ENCODE data around the gene GLG1.

The GLG1 gene

DNA sequence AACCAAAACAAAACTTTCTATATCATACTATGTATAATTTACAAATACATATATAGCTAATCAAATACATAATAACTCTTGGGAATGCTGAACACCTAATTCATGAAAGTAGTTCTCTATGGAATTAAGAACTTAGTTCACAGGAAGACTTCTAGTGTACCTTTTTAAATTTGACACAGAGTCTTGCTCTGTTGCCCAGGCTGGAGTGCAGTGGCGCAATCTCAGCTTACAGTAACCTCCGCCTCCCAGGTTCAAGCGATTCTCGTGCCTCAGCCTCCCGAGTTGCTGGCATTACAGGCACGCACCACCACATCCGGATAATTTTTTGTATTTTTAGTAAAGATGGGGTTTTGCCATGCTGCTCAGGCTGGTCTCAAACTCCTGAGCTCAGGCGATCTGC, 35.1 kb upstream of the GLG1 start:
- TF ChIP-seq EZH2 (IDR thresholded peaks at IDR 0.05; ENCODE audit: borderline replicate concordance, low read depth, low read length, severe bottlenecking) = no peak
- TF ChIP-seq, protein P1, sequence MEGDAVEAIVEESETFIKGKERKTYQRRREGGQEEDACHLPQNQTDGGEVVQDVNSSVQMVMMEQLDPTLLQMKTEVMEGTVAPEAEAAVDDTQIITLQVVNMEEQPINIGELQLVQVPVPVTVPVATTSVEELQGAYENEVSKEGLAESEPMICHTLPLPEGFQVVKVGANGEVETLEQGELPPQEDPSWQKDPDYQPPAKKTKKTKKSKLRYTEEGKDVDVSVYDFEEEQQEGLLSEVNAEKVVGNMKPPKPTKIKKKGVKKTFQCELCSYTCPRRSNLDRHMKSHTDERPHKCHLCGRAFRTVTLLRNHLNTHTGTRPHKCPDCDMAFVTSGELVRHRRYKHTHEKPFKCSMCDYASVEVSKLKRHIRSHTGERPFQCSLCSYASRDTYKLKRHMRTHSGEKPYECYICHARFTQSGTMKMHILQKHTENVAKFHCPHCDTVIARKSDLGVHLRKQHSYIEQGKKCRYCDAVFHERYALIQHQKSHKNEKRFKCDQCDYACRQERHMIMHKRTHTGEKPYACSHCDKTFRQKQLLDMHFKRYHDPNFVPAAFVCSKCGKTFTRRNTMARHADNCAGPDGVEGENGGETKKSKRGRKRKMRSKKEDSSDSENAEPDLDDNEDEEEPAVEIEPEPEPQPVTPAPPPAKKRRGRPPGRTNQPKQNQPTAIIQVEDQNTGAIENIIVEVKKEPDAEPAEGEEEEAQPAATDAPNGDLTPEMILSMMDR (IDR thresholded peaks at IDR 0.05; ENCODE audit: borderline replicate concordance, extremely low read depth, low read length, poor library complexity, severe bottlenecking) = no peak
- Histone ChIP-seq H3K4me3 (ENCODE audit: low read depth in 1 of 2, low read length in 2 of 2) (no peak overlapping the region), H3K79me2 (ENCODE audit: insufficient read depth, low read length) (peaks cover 66% of the 10 kb centered on the region), H3K9me3 (ENCODE audit: insufficient read depth, low read length, severe bottlenecking) (no peaks in the 10 kb centered on the region), H3K27ac (ENCODE audit: low read length) (no peak overlapping the region), H3K4me2 (ENCODE audit: insufficient read depth, low read length) (no peak overlapping the region), H3K9ac (ENCODE audit: low read depth, low read length) (no peak overlapping the region), H3K4me1 (ENCODE audit: insufficient read depth, low read length) (no peaks in the 10 kb centered on the region), H2AFZ (ENCODE audit: low read depth, low read length) (no peak overlapping the region), H4K20me1 (ENCODE audit: insufficient read depth, low read length) (peaks cover 34% of the 10 kb centered on the region), H3K27me3 (ENCODE audit: insufficient read depth, low read length, poor library complexity) (no peaks in the 10 kb centered on the region), H3K36me3 (ENCODE audit: insufficient read depth, low read length) (peaks cover 98% of the 10 kb centered on the region)
- DNase-seq (no peak), ATAC-seq (ENCODE audit: insufficient read depth, low read depth) (no peak)

- Histone ChIP-seq H4K20me1 (ENCODE audit: insufficient read depth, low read length) (peaks cover 28% of the 10 kb centered on the region), H3K9ac (ENCODE audit: low read depth, low read length) (no peak overlapping the region), H3K36me3 (ENCODE audit: insufficient read depth, low read length) (peaks cover 98% of the 10 kb centered on the region), H3K27me3 (ENCODE audit: insufficient read depth, low read length, poor library complexity) (no peaks in the 10 kb centered on the region), H2AFZ (ENCODE audit: low read depth, low read length) (no peak overlapping the region), H3K27ac (ENCODE audit: low read length) (no peak overlapping the region), H3K79me2 (ENCODE audit: insufficient read depth, low read length) (peaks cover 57% of the 10 kb centered on the region), H3K4me3 (ENCODE audit: low read depth in 1 of 2, low read length in 2 of 2) (no peak overlapping the region), H3K9me3 (ENCODE audit: insufficient read depth, low read length, severe bottlenecking) (no peaks in the 10 kb centered on the region), H3K4me1 (ENCODE audit: insufficient read depth, low read length) (no peaks in the 10 kb centered on the region), H3K4me2 (ENCODE audit: insufficient read depth, low read length) (no peak overlapping the region)
- DNase-seq (no peak), ATAC-seq (ENCODE audit: insufficient read depth, low read depth) (no peak)
- TF ChIP-seq, protein P1 (IDR thresholded peaks at IDR 0.05; ENCODE audit: borderline replicate concordance, extremely low read depth, low read length, poor library complexity, severe bottlenecking) = no peak
- no peak for TF ChIP-seq EZH2 (IDR thresholded peaks at IDR 0.05; ENCODE audit: borderline replicate concordance, low read depth, low read length, severe bottlenecking)
Measured at GRCh38 chr16:74637742-74638453, 31.0 kb upstream of the GLG1 start.

DNA sequence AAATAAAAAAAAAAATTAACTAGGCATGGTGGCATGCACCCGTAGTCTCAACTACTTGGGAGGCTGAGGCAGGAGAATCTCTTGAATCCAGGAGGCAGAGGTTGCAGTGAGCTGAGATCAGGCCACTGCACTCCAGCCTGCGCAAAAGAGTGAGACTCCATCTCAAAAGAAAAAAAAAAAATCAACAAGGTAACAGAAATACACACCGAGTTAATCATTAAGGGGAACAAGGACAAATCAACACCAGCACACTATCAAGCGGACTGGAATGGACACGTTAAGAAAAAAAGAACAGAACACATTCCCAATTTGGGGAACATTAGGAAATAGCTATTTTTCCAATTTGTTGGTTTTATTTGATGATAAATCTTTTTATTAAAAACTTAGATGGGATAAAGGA, 28.4 kb upstream of the GLG1 start:
- H3K9ac ChIP-seq (ENCODE audit: low read depth, low read length) = no peak overlapping the region
- H2AFZ ChIP-seq (ENCODE audit: low read depth, low read length) = no peak overlapping the region
- no peak overlapping the region for H3K4me2 ChIP-seq (ENCODE audit: insufficient read depth, low read length)
- no peak for ATAC-seq (ENCODE audit: insufficient read depth, low read depth)
- H3K36me3 ChIP-seq (ENCODE audit: insufficient read depth, low read length) = peaks cover 98% of the 10 kb centered on the region
- no peaks in the 10 kb centered on the region for H3K4me1 ChIP-seq (ENCODE audit: insufficient read depth, low read length)
- no peak overlapping the region for H3K27ac ChIP-seq (ENCODE audit: low read length)
- TF ChIP-seq EZH2 (IDR thresholded peaks at IDR 0.05; ENCODE audit: borderline replicate concordance, low read depth, low read length, severe bottlenecking) = no peak
- TF ChIP-seq, protein P1 (IDR thresholded peaks at IDR 0.05; ENCODE audit: borderline replicate concordance, extremely low read depth, low read length, poor library complexity, severe bottlenecking) = no peak
- H3K4me3 ChIP-seq (ENCODE audit: low read depth in 1 of 2, low read length in 2 of 2) = no peak overlapping the region
- H3K9me3 ChIP-seq (ENCODE audit: insufficient read depth, low read length, severe bottlenecking) = no peaks in the 10 kb centered on the region
- no peaks in the 10 kb centered on the region for H3K27me3 ChIP-seq (ENCODE audit: insufficient read depth, low read length, poor library complexity)
- peaks cover 53% of the 10 kb centered on the region for H3K79me2 ChIP-seq (ENCODE audit: insufficient read depth, low read length)
- no peak for DNase-seq
- peaks cover 46% of the 10 kb centered on the region for H4K20me1 ChIP-seq (ENCODE audit: insufficient read depth, low read length)

Measured in DND-41 (cell line).